Small intestine (tissue), 7 donors: ENCODE measurements around the gene SRMS. TPM values are rescaled to one million over a fixed set of nuclear protein-coding genes. Genes with fewer than 3 reads are reported as not detected.

ENCODE experiments used
- DNase-seq, 2 donors: peaks; one replicate each; pipeline versions ENCODE4 v3.0.0 to v3.0.0-alpha.2; 2013
- FAIRE-seq: peaks from 2 replicates; lab custom pipeline; 2012; peaks lifted over from hg19 to GRCh38; lab: Jason Lieb, UNC
- H3K27ac ChIP-seq, 3 donors: one replicate each; pipeline ENCODE4 v1.5.1; 2013; ENCODE audit warnings: low read length in 2 of 3, mild to moderate bottlenecking in 2 of 3, control low read depth in 1 of 3, inconsistent platforms in 1 of 3, low read depth in 1 of 3, moderate library complexity in 1 of 3
- H3K27me3 ChIP-seq, 3 donors: one replicate each; pipeline ENCODE4 v1.6.1; 2013; ENCODE audit warnings: low read length in 3 of 3, inconsistent platforms in 1 of 3; ENCODE audit not compliant: control insufficient read depth in 3 of 3, insufficient read depth in 3 of 3
- H3K36me3 ChIP-seq, 3 donors: one replicate each; pipeline ENCODE4 v1.6.1; 2013; ENCODE audit warnings: low read length in 3 of 3, inconsistent platforms in 1 of 3, low read depth in 1 of 3, mild to moderate bottlenecking in 1 of 3, moderate library complexity in 1 of 3; ENCODE audit not compliant: control insufficient read depth in 3 of 3, insufficient read depth in 2 of 3
- H3K4me1 ChIP-seq, 3 donors: one replicate each; pipeline ENCODE4 v1.6.1; 2013; ENCODE audit warnings: low read length in 2 of 3, inconsistent platforms in 1 of 3, low read depth in 1 of 3, mild to moderate bottlenecking in 1 of 3, moderate library complexity in 1 of 3; ENCODE audit not compliant: control insufficient read depth in 3 of 3, insufficient read depth in 2 of 3
- H3K4me3 ChIP-seq, 3 donors: one replicate each; pipeline ENCODE4 v1.5.1; 2013; ENCODE audit warnings: low read length in 3 of 3, control low read depth in 1 of 3, inconsistent platforms in 1 of 3, low read depth in 1 of 3, mild to moderate bottlenecking in 1 of 3, moderate library complexity in 1 of 3
- H3K9me3 ChIP-seq, 2 donors: one replicate each; pipeline ENCODE4 v1.6.1; 2013; ENCODE audit warnings: low read depth in 1 of 2, low read length in 1 of 2; ENCODE audit not compliant: control insufficient read depth in 2 of 2, insufficient read depth in 1 of 2
- WGBS, 3 donors: extraction: QIAGEN DNeasy Blood & Tissue Kit; methylation state at CpG; one replicate each; pipeline ENCODE4 v1.1.7; 2013; 5-methylcytosine and 5-hydroxymethylcytosine counted together
- polyA plus RNA-seq, 4 donors: library from polyadenylated mRNA; stranded (reverse) in 3 of 4; unstranded in 1 of 4; fragments of 200-250 nt in 3 of 4; fragments of 120-200 nt in 1 of 4; gene quantifications; one replicate each; pipeline versions ENCODE4 v1.2.1 to v1.2.3, GENCODE V29; 2013
- donor health status: healthy with polysubstance abuse.
- donor health status: control.
- donor health status: control.
- donor health status: Bipolar disorder and iron deficiency.
- donor health status: healthy.

Gene SRMS
- polyA plus RNA-seq, 4 donors: 0.18 TPM; not detected in 3

DNA sequence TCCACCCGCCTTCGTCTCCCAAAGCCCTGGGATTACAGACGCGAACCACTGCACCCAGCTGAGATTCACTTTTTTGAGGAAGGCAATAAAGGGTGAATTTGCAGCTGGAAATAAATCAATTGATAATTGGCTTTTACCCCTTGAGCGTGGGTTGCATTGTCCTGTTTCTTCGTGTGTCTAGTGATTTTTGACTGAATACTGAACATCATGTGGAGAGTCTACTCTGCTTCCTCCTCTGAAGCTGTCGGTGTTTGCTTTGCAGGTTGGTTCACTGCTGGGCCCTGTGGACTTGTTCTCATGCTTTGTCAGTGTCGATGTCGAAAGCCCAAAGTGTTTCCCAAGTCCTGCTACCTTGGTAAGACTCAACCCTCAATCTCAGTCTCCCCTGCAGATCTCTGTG, 42.9 kb downstream of the SRMS start:
- Histone ChIP-seq H3K27ac (no peak overlapping the region), H3K27me3 (peaks cover 0 to 40% (median 14%) of the 10 kb centered on the region in 3 donors), H3K36me3 (no peaks in the 10 kb centered on the region), H3K9me3 (peaks cover 0 to 15% of the 10 kb centered on the region in 2 donors), H3K4me3 (no peak overlapping the region), H3K4me1 (no peaks in the 10 kb centered on the region)
- no peak for DNase-seq
- 84 to 89% (median 85%) methylated on average over 9 of the region's 9 CpGs for WGBS, 3 donors
- FAIRE-seq: no peak

DNA sequence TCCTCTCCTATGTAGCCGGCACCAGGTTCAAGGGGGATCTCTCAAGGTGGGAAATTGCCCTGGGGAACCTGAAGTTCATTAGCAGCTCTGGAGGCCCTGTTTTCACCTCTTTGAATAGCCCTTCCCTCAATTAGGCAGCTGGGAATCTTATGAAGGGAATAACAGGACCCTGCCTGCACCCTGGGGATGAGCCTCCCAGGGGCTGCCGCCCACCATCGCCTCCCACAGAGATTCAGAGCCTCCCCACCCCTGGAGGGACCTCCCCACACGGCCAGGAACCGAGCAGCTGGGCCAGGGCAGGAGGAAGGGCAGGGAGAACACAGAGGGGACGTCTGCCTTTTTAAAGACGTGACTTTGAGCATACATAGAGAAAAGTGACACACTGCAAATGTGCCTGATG, 44.0 kb downstream of the SRMS start:
- FAIRE-seq (no peak), DNase-seq (no peak)
- Histone ChIP-seq H3K4me1 (peaks cover 0 to 3% (median 0%) of the 10 kb centered on the region in 3 donors), H3K27ac (no peak overlapping the region), H3K9me3 (peaks cover 0 to 15% of the 10 kb centered on the region in 2 donors), H3K4me3 (no peak overlapping the region), H3K36me3 (no peaks in the 10 kb centered on the region), H3K27me3 (peaks cover 3 to 45% (median 14%) of the 10 kb centered on the region in 3 donors)
- WGBS, 3 donors: 38 to 43% (median 40%) methylated on average over 7 of the region's 7 CpGs

DNA sequence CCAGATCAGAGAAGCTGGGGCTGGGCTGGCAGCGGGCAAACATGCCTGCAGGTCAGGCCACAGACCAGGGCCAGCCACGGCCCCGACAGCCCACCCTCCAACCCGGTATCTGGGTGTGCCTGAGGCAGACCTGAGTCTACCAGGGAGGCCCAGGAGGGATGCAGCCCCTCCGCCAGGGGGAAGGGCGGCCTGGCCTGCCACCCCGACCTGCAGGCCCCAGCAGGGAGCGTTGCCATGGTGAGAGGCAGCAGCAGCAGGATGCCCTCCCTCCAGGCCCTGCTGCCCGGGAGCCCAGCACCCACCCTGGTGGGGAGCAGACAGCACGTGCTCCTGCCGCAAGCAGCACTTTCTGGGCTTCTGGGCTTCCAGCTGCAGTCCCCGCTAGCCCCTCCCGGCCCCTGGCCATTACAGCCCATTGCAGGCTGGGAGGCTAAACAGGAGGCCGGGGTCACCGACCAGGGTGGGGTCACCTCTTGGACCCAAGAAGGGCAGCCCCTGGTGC, 44.8 kb downstream of the SRMS start:
- Histone ChIP-seq H3K4me1 (peaks cover 0 to 3% (median 0%) of the 10 kb centered on the region in 3 donors), H3K27ac (peak overlapping the region in 1 of 3 donors; percentile 53), H3K36me3 (no peaks in the 10 kb centered on the region), H3K27me3 (peaks cover 4 to 50% (median 20%) of the 10 kb centered on the region in 3 donors), H3K9me3 (peaks cover 0 to 15% of the 10 kb centered on the region in 2 donors), H3K4me3 (no peak overlapping the region)
- FAIRE-seq (no peak), DNase-seq (no peak)
- 45 to 53% (median 52%) methylated on average over 13 to 15 of the region's 15 CpGs for WGBS, 3 donors

- H3K4me3 ChIP-seq: no peak overlapping the region
- DNase-seq: no peak
- no peaks in the 10 kb centered on the region for H3K36me3 ChIP-seq
- H3K9me3 ChIP-seq: peaks cover 0 to 12% of the 10 kb centered on the region in 2 donors
- peak overlapping the region in 1 of 3 donors; percentile 53 for H3K27ac ChIP-seq
- peaks cover 0 to 3% (median 0%) of the 10 kb centered on the region in 3 donors for H3K4me1 ChIP-seq
- WGBS, 3 donors: 12 to 25% (median 24%) methylated on average over 24 to 26 of the region's 26 CpGs
- H3K27me3 ChIP-seq: peaks cover 7 to 57% (median 25%) of the 10 kb centered on the region in 3 donors
- FAIRE-seq: no peak
These were observed 45.5 kb downstream of the SRMS start for GRCh38 chr20:63501818-63502670.

- no peak overlapping the region for H3K27ac ChIP-seq
These were observed 46.4 kb downstream of the SRMS start for GRCh38 chr20:63500902-63501817.

DNA sequence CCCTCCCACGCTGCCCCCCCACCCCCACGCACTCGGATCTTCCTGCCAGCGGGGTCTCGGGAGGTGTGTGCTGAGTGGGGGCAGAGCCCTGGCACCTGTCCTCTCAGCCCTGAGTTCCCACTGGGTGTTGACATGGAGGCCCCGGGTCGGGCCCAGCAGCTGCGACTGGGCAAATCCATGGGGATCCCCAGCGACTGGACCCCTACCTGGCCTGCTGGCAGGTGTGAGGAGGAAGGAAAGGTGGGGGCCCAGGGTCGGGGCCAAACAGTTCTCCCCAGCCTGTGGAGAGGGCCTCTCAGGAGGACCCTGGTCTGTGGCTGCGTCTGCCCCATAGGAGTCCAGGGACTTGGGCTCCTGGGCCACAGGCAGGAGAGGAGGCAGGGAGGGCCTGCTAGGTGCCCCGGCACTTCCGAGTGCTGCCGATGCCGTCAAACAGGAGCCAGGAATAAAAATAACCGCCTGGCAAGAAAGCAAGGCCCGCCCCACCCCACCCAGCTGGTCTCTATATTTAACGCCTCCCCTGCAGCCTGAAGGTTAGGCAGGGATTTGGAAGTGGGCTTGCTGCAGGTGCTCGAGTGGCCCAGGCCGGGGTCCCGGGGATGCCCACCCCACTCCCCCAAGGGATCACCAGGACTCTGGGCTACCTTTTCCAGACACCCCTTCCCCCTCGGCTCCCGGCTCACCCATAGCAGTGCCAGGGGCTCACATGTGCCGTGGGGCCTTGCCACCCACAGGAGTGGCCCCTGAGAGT, 47.2 kb downstream of the SRMS start:
- Histone ChIP-seq H3K36me3 (no peaks in the 10 kb centered on the region), H3K27ac (no peak overlapping the region), H3K4me1 (peaks cover 0 to 9% (median 0%) of the 10 kb centered on the region in 3 donors), H3K27me3 (peaks cover 7 to 68% (median 22%) of the 10 kb centered on the region in 3 donors), H3K4me3 (no peak overlapping the region), H3K9me3 (peaks cover 0 to 6% of the 10 kb centered on the region in 2 donors)
- WGBS, 3 donors: 63 to 85% (median 67%) methylated on average over 23 to 24 of the region's 24 CpGs
- no peak for DNase-seq
- no peak for FAIRE-seq

More at GRCh38 chr20:63500902-63501817, 46.4 kb downstream of the SRMS start:
- 75 to 82% (median 81%) methylated on average over 27 of the region's 27 CpGs for WGBS, 3 donors
- peaks cover 0 to 12% of the 10 kb centered on the region in 2 donors for H3K9me3 ChIP-seq
- H3K4me1 ChIP-seq: peaks cover 0 to 7% (median 0%) of the 10 kb centered on the region in 3 donors
- DNase-seq (no peak), FAIRE-seq (no peak)
- H3K4me3 ChIP-seq: no peak overlapping the region
- peaks cover 7 to 66% (median 25%) of the 10 kb centered on the region in 3 donors for H3K27me3 ChIP-seq
- no peaks in the 10 kb centered on the region for H3K36me3 ChIP-seq

DNA sequence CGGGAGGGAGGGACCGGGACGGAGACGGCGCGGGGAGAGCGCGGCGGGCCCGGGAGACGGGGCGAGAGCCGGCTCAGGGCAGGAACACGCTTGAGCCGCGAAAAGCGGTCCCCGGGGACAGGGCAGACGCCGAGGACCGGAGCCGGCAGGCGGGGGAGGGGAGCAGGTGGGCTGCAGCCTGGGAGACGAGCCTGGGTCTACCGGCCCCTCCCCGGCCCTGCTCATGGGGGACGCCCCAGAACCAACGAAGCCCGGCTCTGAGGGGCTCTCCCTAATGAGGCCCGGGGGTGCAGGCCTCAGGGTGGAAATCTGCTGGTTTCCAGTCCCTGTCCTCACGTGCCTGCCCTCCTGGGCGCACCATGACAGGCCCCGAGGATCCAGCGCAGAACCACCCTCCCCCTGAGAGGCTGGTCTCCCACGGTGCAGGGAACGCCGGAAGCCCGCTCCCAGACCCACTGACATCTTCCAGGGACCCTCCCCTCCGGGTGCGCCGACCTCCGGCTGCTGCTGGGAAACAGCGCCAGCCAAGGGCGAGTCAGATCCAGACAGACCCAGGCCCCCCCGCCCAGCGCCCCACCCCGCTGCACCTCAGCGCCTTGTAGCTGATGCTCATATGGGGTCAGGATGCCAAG, 48.1 kb downstream of the SRMS start:
- peaks cover 7 to 73% (median 16%) of the 10 kb centered on the region in 3 donors for H3K27me3 ChIP-seq
- peak overlapping the region in 1 of 3 donors; percentile 50 for H3K4me3 ChIP-seq
- no peak for DNase-seq
- WGBS, 3 donors: 8 to 17% (median 11%) methylated on average over 27 to 48 of the region's 48 CpGs
- H3K27ac ChIP-seq: no peak overlapping the region
- H3K4me1 ChIP-seq: peaks cover 0 to 9% (median 0%) of the 10 kb centered on the region in 3 donors
- no peaks in the 10 kb centered on the region for H3K9me3 ChIP-seq
- H3K36me3 ChIP-seq: no peaks in the 10 kb centered on the region
- FAIRE-seq: no peak
